ENCODE results near the gene MAMLD1.

DNA sequence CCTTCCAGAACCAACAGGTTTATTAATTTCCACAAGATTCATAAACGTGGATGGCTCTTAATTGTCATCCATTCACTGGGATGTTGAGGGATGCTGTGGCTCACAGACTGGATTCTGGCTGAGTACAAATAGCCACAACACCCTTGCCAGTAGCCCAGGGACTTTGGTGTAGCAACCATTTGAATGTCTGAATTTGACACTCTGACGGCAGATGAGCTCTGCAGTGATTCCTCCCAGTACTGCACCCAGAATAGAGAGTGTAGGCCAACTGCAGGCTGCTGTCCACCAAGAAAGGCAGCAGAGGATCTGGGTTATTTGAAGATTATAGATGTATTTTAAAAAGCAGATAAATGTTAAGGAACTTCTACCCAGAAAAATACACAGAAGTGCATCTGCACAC is 15.6 kb upstream of the MAMLD1 start:
- TF ChIP-seq, protein P1, sequence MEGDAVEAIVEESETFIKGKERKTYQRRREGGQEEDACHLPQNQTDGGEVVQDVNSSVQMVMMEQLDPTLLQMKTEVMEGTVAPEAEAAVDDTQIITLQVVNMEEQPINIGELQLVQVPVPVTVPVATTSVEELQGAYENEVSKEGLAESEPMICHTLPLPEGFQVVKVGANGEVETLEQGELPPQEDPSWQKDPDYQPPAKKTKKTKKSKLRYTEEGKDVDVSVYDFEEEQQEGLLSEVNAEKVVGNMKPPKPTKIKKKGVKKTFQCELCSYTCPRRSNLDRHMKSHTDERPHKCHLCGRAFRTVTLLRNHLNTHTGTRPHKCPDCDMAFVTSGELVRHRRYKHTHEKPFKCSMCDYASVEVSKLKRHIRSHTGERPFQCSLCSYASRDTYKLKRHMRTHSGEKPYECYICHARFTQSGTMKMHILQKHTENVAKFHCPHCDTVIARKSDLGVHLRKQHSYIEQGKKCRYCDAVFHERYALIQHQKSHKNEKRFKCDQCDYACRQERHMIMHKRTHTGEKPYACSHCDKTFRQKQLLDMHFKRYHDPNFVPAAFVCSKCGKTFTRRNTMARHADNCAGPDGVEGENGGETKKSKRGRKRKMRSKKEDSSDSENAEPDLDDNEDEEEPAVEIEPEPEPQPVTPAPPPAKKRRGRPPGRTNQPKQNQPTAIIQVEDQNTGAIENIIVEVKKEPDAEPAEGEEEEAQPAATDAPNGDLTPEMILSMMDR (IDR thresholded peaks at IDR 0.05; ENCODE audit: insufficient read depth, low read length, poor library complexity, severe bottlenecking), result no peak
- no peak for TF ChIP-seq EZH2phosphoT487 (conservative IDR thresholded peaks at IDR 0.05; ENCODE audit: low read length)

All from SU-DHL-6 (cell line).